ENCODE results near the gene TMEM51.
"Not testable (repeated sequence)": the region's sequence is repeated elsewhere in the genome, so short reads cannot be mapped to it uniquely, and the experiment has no call there.

Gene TMEM51

DNA sequence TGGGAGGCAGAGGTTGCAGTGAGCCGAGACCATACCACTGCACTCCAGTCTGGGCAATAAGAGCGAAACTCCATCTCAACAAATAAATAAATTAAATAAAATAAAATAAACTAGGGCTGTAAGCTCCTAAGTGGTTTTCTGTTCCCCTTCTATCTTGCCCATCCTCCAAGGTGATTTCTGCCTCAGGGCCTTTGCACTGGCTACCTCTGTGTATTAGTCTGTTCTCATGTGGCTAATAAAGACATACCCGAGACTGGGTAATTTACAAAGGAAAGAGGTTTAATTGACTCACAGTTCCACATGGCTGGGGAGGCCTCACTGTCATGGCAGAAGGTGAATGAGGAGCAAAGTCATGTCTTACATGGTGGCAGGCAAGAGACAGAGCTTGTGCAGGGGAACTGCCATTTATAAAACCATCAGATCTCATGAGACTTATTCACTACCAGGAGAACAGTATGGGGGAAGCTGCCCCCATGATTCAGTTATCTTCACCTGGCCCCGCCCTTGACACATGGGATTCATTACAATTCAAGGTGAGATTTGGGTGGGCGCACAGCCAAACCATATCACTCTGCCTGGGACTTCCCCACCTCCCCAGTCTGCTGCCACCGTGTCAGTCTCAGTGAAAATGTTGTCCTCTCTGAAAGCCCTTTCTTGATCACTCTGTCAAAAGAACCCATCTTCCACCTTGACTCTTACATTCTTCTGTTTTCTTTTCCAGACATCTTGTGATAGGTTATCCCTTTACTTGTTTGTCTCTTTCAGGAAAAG, 22.0 kb downstream of the TMEM51 start:
- DNase-seq (ENCODE audit: extremely low read depth in 1 of 2, low read depth in 1 of 2), result not testable (repeated sequence)

DNA sequence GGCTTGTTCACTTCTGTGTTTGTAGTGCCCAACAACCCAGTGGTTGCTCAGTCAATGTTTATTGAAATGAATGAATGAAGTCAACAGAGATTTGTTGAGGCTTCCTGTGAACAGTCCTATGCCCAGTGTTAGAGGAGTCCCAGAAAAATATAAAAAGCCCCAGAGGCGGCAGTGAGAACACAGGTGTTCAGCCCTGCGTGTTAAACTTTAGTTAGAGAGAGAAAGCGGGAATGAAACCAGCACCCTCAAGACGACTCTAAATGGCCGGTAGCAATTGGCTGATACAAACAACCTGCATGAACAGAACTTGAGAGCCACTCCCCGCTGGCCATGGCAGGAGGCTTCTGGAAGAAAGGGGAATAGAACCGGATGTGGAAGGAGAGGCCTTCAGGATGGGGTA, 22.6 kb downstream of the TMEM51 start:
- DNase-seq (ENCODE audit: extremely low read depth in 1 of 2, low read depth in 1 of 2), result no peak

DNA sequence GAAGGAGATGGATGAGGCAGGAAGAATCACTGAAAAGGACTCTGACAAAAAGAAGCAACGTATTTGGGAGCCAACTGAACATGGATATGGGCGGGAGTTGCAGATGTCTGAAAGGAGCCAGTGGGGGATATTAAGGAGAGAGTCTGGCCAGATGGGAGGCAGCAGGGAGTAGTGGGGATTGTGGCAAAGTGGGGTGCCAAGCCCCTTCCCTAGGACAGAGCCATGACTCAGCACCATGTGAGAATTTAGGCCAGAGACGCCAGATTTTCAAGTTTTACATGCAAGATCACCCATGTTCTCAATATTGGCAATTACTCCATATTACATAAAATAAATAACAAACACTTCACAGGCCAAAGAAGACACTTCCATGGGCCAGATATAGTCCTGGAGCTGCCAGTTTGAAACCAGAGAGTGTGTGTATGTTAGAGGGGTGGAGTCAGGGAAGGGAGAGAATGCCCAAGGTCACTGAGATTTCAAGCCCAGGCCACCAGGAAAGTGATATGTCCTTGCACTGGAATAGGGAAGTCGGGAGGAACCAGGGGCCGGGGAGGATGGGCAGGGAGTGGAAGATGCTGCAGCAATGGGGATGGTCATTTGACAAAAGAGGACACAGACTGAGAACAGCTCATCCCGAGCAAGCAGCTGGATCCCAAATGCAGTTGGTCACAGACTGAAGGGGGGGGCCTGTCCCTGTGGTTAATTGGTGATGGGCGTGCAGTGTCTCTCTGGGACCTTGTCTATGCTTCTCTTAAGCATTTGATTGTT, 23.5 kb downstream of the TMEM51 start:
- no peak for DNase-seq (ENCODE audit: extremely low read depth in 1 of 2, low read depth in 1 of 2)

DNA sequence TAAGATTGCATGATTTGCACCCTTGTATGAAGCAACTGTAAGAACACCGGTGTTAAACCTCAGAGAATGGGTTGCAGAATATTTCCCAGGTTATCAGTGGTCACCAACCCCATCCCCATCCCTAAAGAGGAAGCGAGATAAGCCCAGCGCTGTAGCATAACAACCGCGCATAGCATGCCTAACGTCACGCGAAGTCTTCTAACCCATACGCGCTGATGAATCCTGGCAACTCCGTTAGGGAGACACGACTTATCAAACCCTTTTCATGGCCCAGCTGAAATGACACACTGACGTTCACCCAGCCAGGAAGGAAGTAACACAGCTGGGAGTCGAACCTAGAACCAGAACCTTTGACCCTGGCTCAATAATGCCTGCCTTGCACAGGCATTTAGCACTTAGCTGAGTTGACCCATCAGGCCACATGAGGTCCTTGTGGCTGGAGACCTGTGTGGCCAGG, 24.2 kb downstream of the TMEM51 start:
- DNase-seq (ENCODE audit: extremely low read depth in 1 of 2, low read depth in 1 of 2), result no peak

DNA sequence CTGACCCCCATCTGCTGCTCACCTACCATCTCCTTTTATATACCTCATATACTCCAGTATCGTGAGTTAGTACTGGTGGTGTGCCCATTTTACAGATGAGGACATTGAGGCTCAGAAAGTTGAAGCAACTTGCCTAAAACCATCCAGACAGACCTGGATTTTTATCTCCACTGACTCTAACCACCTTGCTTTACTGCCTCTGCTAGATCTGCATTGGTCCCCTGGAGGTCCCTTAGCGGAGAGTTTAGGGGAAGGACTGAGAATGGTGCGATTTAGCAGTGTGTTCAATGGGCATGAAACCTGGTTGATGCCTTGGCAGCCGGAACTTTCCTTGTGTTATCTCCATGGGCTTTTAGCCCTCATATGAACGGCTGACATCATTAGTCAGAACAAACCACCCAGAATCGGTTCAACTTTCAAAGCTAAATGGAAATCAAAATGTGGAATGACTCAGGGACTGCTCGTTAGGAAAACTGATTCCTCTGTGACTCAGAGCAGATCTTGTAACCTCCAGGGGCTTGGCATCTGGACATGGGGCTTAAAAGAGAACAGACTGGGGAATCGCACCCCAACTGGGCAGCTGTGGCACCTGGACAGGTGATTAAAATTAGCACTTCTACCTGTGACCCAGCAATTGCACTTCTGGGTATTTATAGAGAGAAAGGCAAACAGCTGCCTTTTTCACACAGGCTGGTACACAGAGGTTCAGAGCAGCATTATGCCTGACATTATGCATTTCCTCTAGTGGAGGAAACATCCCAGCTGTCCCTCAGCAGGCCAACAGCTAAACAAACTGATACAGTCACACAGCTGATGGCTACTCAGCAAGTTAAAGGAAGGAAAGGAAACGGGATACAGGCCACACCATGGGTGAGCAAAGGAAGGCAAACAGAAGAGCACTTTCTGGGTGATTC, 25.3 kb downstream of the TMEM51 start:
- no peak for DNase-seq (ENCODE audit: extremely low read depth in 1 of 2, low read depth in 1 of 2)

DNA sequence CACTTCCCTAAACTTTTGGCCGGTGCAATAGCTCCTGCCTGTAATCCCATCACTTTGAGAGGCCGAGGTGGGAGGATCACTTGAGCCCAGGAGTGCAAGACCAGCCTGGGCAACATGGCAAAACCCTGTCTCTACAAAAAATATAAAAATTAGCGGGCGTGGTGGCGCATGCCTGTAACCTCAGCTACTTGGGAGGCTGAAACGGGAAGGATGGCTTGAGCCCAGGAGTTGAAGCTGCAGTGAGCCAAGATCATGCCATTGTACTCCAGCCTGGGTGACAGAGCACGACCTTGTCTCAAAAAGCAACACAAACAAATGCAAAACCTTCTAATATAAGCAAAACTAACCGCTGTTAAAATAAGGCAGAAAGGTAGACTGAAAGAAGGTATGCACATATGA, 25.9 kb downstream of the TMEM51 start:
- DNase-seq (ENCODE audit: extremely low read depth in 1 of 2, low read depth in 1 of 2), result no peak

DNA sequence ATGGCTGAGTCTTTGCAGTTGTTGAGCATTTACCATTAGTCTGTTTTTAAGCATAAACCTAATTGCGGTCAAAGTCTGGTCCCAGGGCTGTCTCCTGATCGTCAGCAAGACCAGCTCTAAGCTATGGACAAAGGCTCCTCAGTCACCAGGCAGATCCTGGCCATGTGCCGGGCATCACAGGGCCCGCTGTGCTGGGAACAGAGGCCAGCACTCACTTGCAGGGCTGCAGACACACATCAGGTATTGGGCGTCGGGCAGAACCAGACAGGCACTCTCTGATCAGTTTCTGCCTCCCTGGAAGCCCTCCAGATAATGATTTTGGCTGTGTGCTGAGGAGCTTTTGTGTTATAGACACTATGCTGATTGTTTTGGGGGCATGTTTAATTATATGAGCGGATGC, 26.6 kb downstream of the TMEM51 start:
- DNase-seq (ENCODE audit: extremely low read depth in 1 of 2, low read depth in 1 of 2), result no peak

DNA sequence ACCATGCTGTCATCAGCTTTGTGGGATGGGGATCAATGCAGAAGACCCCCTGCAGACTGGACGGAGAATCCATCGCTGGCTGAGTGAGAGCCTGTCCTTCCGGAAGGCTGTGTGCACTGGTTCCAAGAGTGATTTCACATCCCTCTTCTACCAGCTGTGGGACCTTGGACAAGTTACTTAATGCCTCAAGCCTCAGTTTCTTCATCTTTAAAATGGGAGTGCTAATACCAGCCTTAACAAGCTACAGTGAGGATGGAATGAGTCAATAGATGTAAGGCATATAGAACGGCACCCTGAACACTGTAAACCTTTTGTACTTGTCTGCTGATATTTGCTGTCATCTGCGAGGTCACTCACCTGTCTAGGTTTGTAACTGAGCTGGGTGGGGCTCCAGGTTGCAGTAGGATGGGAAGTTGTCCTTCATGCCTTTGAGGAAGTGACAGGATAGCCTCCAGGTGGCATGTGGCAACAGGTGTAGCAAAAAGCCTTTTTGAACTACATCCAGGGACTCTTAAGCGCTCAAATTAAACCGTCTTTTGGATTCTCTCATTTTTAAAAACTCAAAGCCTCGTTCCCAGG, 27.5 kb downstream of the TMEM51 start:
- no peak for DNase-seq (ENCODE audit: extremely low read depth in 1 of 2, low read depth in 1 of 2)

DNA sequence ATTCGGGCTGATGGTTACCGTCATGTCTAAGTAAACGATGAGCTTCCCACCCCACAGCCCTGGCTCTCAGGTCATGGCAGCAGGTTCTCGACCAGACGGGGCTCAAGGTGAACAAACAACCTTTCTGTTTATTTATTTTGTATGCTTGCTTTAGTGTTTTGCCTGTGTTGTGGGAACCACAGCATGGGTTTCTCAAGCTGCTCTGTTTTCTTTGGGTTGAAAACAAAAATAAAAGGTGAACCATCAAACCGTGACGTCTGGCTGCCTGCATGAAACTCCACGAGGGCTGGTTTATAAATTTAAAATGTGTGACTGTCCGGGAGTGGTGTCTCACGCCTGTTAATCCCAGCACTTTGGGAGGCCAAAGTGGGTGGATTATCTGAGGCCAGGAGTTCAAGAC, 28.0 kb downstream of the TMEM51 start:
- no peak for DNase-seq (ENCODE audit: extremely low read depth in 1 of 2, low read depth in 1 of 2)

DNA sequence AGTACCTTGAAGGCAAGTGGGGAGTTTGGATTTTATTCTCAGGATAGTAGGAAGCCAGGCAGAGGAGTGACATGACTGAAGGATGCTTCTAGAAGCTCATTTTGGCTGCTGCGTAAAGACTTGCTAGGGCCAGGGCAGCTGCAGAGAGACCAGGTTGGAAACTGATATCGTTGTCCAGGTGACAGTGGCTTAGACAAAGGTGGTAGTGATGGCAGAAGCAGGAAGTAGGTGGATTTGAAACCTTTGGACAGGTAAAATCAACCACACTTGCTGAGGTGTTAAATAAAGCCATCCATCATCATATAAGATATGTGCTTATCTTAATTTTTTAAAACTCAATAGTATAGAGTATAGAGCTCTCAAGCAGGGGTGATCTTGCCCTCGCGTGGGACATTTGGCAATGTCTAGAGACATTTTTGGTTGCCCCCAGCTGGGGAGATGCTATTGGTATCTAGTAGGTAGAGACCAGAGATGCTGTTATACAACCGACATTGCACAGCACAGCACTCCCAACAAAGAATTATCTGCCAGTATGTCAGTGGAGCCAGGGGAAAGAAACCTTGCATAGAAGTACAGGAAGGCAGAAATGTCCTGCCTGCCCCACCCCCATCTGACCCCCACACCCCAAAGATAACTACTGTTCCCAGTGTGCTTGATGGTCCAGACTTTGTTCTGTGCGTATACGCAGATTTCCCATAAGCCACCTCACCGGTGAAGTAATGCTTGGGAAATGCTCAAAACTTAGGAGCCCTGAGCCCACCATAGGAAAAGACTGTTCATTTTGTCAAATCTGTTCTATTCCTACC, 31.1 kb downstream of the TMEM51 start:
- DNase-seq (ENCODE audit: extremely low read depth in 1 of 2, low read depth in 1 of 2), result no peak

DNA sequence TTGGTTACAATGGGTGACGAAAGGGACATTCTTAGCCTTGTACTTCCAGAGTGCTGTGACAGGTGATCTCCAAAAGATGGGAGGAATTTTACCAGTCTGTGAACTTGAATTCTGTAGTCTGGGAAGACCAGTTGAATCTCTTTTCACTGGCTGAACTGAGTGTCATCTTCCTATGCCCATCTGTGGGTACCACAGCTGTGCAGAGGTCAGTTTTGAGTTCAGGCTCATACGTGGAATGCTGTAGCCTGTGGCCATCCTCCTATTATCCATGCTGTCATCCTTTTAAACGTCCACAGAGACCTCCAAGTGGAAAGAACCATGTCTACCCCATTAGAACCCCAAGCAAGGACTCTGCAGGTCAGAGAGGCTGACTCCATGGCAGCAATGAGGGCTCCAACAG, 32.1 kb downstream of the TMEM51 start:
- no peak for DNase-seq (ENCODE audit: extremely low read depth in 1 of 2, low read depth in 1 of 2)

DNA sequence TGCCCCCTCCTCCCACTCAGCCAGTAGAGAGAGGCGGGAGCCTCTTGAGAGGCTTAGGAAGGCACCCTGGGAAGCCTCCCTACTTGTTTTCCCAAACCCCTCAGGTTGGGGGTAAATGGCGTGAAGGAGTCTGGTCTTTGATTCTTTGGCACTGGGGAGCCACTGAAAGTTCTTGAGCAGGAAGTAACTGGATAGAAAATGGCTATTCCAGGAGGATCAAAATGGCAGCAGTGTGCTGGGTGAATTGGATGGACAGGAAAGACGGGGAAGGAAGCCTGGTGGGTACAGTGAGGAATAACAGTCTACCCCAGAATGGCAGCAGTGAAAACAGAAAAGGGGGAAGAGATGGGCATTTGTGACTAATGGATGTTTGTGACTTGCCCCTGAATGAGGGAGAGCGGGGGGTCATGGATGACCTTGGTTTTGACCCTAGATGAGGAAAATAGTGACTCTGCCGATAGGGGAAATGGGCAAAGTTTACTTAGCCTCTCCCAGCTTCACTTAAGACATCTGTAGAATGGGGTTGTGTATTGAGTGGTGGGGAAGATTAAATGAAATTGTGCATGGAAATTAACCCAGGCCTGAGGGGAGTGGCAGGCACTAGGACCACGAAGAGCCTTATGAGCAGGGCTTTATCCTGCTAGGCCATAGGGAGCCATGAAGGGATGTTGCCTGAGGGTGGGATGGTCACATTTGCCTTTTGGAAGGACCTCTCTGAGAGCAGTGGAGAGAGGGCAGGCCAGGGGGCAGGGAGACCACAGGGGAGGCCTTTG, 32.7 kb downstream of the TMEM51 start:
- no peak for DNase-seq (ENCODE audit: extremely low read depth in 1 of 2, low read depth in 1 of 2)

DNA sequence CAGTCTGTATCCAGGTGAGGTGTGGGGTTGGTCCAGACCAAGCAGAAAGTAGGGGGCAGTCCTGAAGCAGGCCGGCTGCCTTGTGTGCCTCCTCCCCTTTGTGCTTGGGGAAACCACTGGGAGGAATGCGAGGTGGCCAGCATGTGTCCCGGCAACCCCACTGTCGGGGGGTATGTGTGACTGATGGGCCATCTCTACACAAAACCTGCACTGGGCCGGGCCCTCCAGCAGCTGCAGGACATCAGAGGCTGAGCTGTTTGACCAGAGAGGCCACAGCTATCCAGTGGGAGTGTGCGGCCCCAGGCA, 33.3 kb downstream of the TMEM51 start:
- DNase-seq (ENCODE audit: extremely low read depth in 1 of 2, low read depth in 1 of 2), result no peak

DNA sequence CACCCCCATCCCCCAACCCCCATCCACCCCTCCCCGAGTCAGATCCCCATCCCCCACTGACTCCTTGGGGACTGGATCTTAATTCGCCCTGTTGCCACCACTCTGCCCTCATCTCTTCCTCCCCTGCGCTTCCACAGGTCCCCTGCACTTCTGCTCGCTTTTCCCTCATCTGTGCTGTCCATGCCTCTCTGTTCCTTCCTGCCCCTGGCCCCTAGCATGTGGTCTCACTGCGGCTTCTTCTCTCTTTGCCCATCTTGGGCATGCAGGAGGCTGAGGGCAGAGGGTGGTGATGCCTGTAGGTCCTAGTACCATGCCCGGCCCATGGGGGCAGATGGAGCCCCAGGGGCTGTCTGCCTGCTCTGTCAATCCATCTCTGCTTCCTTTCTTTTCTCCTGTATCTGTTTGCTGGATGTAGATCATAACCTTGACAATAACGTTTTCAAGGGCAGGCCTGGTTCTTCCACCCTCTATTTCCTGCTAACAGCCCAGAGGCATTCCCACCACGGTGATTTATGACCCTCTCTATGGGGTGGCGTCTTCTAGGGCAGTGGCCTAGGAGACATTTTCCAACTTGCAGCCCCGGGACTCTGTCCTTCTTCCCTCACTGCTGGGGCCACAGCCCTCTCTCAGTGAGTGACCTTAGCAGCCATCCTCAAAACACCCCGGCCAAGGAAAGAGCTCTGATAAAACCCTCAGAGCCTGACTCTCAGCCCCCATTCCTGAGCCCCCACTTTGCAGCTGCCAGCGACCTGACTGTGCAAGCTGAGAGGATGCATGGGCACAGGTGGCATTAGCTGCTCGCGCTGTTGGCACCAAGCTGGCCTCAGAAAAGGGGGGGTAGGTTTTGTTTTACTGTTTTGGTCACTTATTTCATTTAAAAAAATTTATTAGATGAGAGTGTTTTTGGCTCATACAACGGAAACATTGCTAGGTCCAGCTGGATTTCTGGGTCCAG, 33.9 kb downstream of the TMEM51 start:
- no peak for DNase-seq (ENCODE audit: extremely low read depth in 1 of 2, low read depth in 1 of 2)

DNA sequence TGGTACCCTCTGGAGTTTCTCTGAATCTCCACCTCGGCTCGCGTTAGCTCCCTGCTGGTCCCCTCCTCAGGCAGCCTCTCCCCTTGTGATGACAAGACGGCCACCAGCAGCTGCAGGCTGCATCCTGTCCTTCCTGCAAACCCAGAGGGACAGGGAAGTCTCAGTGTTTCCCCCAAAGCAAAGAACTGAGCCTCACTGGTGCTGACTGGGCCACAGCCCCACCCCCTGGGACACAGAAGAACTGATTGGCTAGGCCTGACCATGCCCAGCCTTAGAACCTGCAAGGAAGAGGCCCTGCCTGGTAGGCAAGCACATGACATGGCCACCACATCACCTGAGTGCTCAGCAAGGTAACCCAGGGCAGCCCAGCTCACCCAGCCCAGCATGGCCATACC, 34.6 kb downstream of the TMEM51 start:
- DNase-seq (ENCODE audit: extremely low read depth in 1 of 2, low read depth in 1 of 2), result no peak

DNA sequence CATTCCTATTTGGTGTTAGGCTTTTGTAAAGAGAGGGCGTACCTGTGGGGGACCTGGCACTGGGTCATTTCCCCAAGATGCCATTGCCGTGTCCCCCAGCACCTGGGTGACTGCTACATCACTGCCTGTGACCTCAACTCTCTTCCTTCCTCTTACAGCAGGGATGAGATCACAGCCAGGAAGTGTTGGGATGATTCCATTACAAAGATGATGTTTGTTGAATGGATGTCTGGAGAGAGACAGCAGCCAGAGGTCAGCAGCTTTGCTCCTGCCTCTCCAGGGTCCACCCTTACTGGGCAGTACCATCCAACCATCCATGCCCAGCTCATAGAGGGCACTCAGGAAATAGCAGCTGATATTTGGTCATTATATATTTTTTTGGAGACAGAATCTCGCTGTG, 35.1 kb downstream of the TMEM51 start:
- no peak for DNase-seq (ENCODE audit: extremely low read depth in 1 of 2, low read depth in 1 of 2)

DNA sequence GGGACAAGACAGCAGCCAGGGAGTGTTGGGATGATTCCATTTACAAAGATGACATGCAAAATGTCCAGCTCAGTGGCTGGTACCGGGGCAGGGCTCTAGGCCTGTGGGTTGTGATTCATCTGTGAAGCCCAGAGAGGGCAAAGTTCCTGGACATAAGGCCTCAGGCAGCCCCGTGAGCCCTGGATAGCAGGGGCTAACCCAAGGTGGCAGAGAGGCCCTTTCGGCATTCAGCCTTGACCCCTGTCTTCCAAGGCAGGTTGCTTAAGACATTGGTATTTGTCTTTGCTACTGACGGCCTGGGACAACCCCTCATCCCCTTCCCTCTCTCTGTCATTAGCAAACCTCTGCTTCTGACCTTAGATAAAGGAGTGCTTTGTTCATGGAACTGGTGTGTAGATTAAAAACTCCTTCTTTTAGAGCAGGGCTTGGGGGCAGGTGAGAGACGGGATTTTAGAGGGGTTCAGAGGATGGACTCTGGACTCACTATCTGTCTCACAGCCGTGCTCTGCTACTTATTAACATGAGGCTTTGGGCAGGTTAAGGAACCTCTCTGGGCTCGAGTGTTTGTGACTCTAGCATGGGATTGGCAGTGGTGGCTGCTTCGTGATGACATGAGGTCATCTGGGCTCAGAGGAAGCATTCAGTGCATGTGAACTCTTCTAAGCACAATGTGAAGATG, 36.3 kb downstream of the TMEM51 start:
- no peak for DNase-seq (ENCODE audit: extremely low read depth in 1 of 2, low read depth in 1 of 2)

DNA sequence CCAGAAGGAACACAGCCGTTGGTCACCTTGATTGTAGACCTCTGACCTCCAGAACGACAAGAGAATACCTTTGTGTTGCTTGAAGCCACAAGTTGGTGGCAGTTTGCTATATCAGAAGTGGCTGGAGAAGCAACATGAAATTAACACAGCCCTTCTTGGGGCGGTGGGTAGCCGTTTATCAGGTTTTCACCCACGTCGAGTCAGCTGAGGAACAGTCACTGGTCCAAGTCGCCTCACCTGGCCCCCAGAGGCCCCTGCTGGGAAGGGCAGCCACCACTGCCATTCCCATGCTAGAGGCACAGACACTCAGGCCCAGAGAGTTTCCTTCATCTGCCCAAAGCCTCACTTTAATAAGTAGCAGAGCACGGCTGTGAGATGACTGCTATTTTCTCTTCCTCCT, 37.7 kb downstream of the TMEM51 start:
- no peak for DNase-seq (ENCODE audit: extremely low read depth in 1 of 2, low read depth in 1 of 2)
